OCI-LY3 (cell line): Measurements from ENCODE around the gene UAP1L1.

Experiments
- CTCF ChIP-seq: fragments of 200-600, 300-600 bp; sonication (generic); IDR thresholded peaks from 2 replicates; pipeline ENCODE4 v1.5.1; 2014; ENCODE audit warnings: antibody characterized with exemption, low read length, low read depth
- EZH2phosphoT487 ChIP-seq: fragments of 200-600 bp; shearing (Covaris generic); IDR thresholded peaks from 2 replicates; pipeline ENCODE4 v1.6.1; 2018; ENCODE audit warnings: antibody characterized with exemption, mixed run types, low read depth

GRCh38 chr9:137037035-137037434 lies 40.3 kb upstream of the UAP1L1 start:
- no peak for TF ChIP-seq EZH2phosphoT487
- TF ChIP-seq CTCF: no peak
